AG04450 (cell line): ENCODE results near the gene EPHB2. TPM values are rescaled to one million over a fixed set of nuclear protein-coding genes. Genes with fewer than 3 reads are reported as not detected.
"Not testable (repeated sequence)": the region's sequence is repeated elsewhere in the genome, so short reads cannot be mapped to it uniquely, and the experiment has no call there.

Experiments used
- CTCF ChIA-PET: fragments of 300-600, 350-600 bp; formaldehyde crosslinking; extraction: SDS; loops from one replicate; lab custom pipeline; 2022; ENCODE audit warnings: antibody characterized with exemption, inconsistent platforms; lab: Charles Lee
- POLR2A ChIA-PET: fragments of 350-600 bp; formaldehyde crosslinking; extraction: SDS; loops from one replicate; lab custom pipeline; 2021; ENCODE audit warnings: antibody characterized with exemption, inconsistent platforms; lab: Yijun Ruan, JAX
- DNase-seq: peaks from one replicate; pipeline ENCODE4 v3.0.0-alpha.2; 2011; ENCODE audit warnings: low read depth, low spot score
- H3K27ac ChIP-seq: one replicate; pipeline ENCODE4 v1.5.1; 2012; ENCODE audit warnings: low read depth, low read length, control low read depth
- H3K27me3 ChIP-seq: one replicate; pipeline ENCODE4 v1.6.0; 2012; ENCODE audit warnings: low read length; ENCODE audit not compliant: control insufficient read depth, insufficient read depth
- H3K4me3 ChIP-seq: 2 replicates; pipeline ENCODE4 v1.5.1; 2011; ENCODE audit warnings: mild to moderate bottlenecking, low read depth, low read length, control low read depth
- H3K9me3 ChIP-seq: 2 replicates; pipeline ENCODE4 v1.5.1; 2012; ENCODE audit warnings: low read length; ENCODE audit not compliant: control insufficient read depth, insufficient read depth
- CTCF ChIP-seq: IDR thresholded peaks from 2 replicates; pipeline ENCODE4 v1.5.1; 2011; ENCODE audit warnings: low read depth, low read length, control low read depth, inconsistent platforms
- polyA plus RNA-seq: library from polyadenylated mRNA; depleted of rRNA; stranded (reverse); fragments of >200 nt; gene quantifications from 2 replicates; pipeline ENCODE4 v1.2.3, GENCODE V29; 2011

EPHB2 gene
- polyA plus RNA-seq, 1 experiment, result 30.9 TPM

GRCh38 chr1:22666412-22666811, 44.2 kb upstream of the EPHB2 start:
- TF ChIP-seq CTCF, result no peak
- peaks cover 37% of the 10 kb centered on the region for H3K27me3 ChIP-seq
- ChIA-PET POLR2A (no interaction called here), CTCF (interaction anchor here (1.1 to 1.2 kb wide), 2 partner anchors 267 to 298 kb away, joined by 3 read pairs; no protein-coding TSS in a partner anchor)
- no peak overlapping the region for H3K4me3 ChIP-seq
- no peak for DNase-seq
- no peaks in the 10 kb centered on the region for H3K9me3 ChIP-seq
- H3K27ac ChIP-seq, result no peak overlapping the region

- H3K4me3 ChIP-seq, DNase-seq, POLR2A ChIA-PET, H3K27ac ChIP-seq, H3K9me3 ChIP-seq: not testable (repeated sequence)
- H3K27me3 ChIP-seq, result peaks cover 49% of the 10 kb centered on the region
- CTCF ChIA-PET, result interaction anchor here (1.4 kb wide), 1 partner anchor 260 kb away, joined by 4 read pairs; no protein-coding TSS in a partner anchor
Measured at GRCh38 chr1:22668840-22669239, 41.8 kb upstream of the EPHB2 start.

DNA sequence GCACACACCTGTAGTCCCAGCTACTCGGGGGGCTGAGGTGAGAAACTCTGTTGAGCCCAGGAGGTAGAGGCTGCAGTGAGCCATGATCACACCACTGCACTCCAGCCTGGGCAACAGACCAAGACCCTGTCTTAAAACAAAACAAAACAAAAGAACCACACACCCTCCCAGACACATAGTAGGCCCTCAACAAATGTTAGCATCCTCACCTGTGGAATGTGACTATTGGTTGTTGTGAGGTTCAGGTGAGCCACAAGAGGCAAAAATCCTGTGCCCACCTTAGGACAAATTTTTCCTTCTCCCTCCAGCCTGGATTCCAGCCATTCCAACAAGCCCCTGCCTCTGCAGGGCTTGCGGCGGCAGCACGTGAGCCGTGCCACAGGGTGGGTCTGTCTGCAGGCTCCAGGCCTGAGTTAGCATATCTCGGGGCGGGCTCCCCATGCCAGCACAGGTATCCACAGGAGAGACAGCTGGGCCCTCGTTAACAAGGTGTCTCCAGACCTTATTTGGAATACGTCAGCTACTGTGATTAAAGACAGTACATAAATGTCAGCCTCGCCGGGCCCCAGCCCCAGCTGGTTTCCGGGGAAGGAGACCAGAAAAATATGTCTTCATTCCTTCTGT, 40.2 kb upstream of the EPHB2 start:
- Histone ChIP-seq H3K27ac (no peak overlapping the region), H3K9me3 (no peaks in the 10 kb centered on the region), H3K4me3 (no peak overlapping the region), H3K27me3 (peaks cover 43% of the 10 kb centered on the region)
- CTCF ChIA-PET, result interaction anchor here (7.7 kb wide), 1 partner anchor 260 kb away, joined by 85 read pairs; no protein-coding TSS in a partner anchor
- no peak for TF ChIP-seq CTCF
- no peak for DNase-seq
- POLR2A ChIA-PET, result no interaction called here

- TF ChIP-seq CTCF, result no peak
- CTCF ChIA-PET, result interaction anchor here (2.0 to 7.7 kb wide), 3 partner anchors 33 to 258 kb away, joined by 8 to 85 read pairs (median 9); no protein-coding TSS in a partner anchor
- H3K4me3 ChIP-seq, result no peak overlapping the region
- POLR2A ChIA-PET, result no interaction called here
- H3K27ac ChIP-seq, result no peak overlapping the region
- H3K27me3 ChIP-seq, result peaks cover 37% of the 10 kb centered on the region
- H3K9me3 ChIP-seq, result no peaks in the 10 kb centered on the region; the same call in 1 of the 2 replicates
- DNase-seq, result no peak
Measured at GRCh38 chr1:22671999-22672398, 38.6 kb upstream of the EPHB2 start.

GRCh38 chr1:22673486-22674409, 36.9 kb upstream of the EPHB2 start:
- Histone ChIP-seq H3K27me3 (peaks cover 30% of the 10 kb centered on the region), H3K9me3 (no peaks in the 10 kb centered on the region; the same call in 1 of the 2 replicates), H3K27ac (no peak overlapping the region), H3K4me3 (no peak overlapping the region)
- CTCF ChIA-PET, result interaction anchor here (0.8 to 7.7 kb wide), 13 partner anchors 9 to 291 kb away, joined by 3 to 85 read pairs (median 8); no protein-coding TSS in a partner anchor
- POLR2A ChIA-PET, result no interaction called here
- peak; percentile 39 for DNase-seq
- peak; percentile 91 for TF ChIP-seq CTCF
